NCI-H510A treated with DMSO at 0.1 percent for 48 hours (cell line): ENCODE data around the gene BZW2.
A peak's percentile ranks its signal among the peaks of the same experiment; 100 is the strongest.

ENCODE experiments used
- DNase-seq: peaks from one replicate; lab custom pipeline; 2025; lab: John Stamatoyannopoulos, UW

Gene BZW2

GRCh38 chr7:16721541-16721940, 75.6 kb downstream of the BZW2 start:
- DNase-seq: no peak

- no peak for DNase-seq
Measured at GRCh38 chr7:16724344-16724743, 78.4 kb downstream of the BZW2 start.

DNA sequence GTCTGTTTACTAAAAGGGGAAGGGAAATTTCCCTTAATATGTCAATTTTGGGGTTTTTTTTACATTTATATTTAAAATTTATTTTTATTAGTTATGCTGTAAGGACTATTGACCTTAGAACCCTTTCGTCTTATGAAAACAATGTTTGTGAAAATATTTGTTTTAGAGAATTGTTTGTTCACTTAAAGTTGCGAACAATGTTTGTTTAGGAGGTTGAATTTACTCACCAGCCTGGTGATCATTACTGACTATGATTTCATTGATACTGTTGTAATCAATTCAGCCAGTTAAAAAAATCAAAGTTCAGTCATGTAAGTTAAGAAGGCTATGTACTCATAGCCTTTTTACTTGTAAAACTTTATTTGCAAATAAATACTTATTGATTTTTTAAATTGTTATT, 80.2 kb downstream of the BZW2 start:
- no peak for DNase-seq

DNA sequence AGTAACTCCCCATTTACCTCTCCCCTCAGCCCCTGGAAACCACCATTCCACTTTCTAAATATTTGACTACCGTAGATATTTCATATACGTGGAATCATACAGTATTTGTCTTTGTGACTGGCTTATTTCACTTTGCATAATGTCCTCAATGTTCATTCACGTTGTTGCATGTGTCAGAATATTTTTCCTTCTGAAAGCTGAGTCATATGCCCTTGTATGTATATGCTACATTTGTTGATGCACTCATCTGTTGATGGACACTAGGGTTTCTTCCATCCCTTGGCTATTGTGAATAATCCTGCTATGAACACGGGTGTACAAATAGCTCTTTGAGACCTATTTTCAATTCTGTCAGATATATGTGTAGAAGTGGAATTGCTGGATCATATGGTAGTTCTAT, 81.8 kb downstream of the BZW2 start:
- no peak for DNase-seq

- no peak for DNase-seq
Measured at GRCh38 chr7:16728811-16729210, 82.8 kb downstream of the BZW2 start.

DNA sequence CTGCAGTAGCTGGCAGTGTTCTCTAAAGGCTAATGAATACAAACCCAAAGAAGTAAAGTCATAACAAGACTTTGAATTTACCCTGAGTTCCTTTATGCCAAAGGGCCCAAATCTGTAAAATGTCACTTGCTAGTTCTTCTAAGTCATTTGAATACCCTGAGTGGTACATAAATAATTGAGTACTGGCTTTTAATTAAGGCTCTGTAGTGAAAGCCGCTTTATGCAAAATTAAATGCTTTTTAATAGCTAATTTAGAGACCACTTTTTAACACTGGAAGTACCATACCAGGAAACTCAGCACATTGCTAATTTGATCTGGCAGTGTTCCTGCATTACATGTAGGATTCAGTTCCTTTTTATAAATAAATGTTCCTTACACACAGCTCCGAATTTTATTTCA, 83.6 kb downstream of the BZW2 start:
- DNase-seq: no peak

- DNase-seq: no peak
Measured at GRCh38 chr7:16730937-16731336, 85.0 kb downstream of the BZW2 start.

DNA sequence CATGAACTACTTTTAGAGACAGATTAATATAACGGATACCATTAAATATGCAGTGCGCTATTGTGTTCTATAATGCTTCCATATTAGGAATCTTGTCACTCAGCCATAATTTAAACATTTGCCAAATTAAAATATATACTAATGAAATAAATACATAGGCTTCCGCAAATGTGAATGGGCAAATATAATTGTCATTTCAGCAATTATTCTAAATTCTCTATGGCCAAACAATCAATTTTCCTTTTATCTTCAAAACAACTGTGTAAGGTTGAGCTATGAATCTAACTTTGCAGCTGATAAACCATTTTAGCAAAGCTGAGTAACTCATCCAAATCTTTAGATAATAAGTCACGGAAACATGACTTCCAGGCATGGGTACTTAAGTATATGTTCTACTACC, 86.8 kb downstream of the BZW2 start:
- DNase-seq: no peak

GRCh38 chr7:16734148-16734726, 88.3 kb downstream of the BZW2 start:
- DNase-seq: no peak

GRCh38 chr7:16735020-16735419, 89.0 kb downstream of the BZW2 start:
- no peak for DNase-seq

DNA sequence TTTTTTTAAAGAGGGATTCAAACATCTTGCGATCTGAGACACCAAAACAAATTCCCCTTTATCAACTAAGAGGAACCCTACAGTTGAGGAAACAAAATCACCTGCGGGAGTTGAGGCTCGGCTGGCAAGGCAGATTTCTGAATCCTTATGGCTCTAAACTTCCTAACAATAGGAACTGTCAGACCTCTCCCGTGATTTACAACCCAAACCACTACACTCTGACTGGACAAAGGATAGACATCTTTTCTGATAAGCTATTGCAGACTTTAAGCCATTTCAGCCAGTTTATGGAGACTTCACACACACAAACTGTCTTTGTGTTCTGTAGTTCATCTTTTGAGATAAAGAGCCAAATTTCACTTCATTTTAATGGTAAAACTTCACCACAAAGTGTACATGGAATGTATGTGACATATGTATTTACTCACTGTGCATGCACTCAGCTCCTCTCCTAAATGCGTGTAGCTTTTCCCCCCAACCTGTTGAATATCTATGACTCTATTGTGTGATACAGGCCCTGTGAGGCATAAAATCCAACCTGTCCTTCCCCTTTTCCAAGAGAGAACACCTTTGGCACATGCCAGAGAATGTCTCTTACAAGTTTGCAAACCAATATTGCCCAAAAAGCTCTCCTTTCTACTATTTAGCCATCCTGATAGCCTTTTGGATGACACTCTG, 92.2 kb downstream of the BZW2 start:
- DNase-seq: no peak

- DNase-seq: no peak
Measured at GRCh38 chr7:16739863-16740622, 94.1 kb downstream of the BZW2 start.

- no peak for DNase-seq
Measured at GRCh38 chr7:16740623-16740953, 94.6 kb downstream of the BZW2 start.

GRCh38 chr7:16740996-16741395, 95.0 kb downstream of the BZW2 start:
- no peak for DNase-seq

- no peak for DNase-seq
Measured at GRCh38 chr7:16741676-16742075, 95.7 kb downstream of the BZW2 start.

DNA sequence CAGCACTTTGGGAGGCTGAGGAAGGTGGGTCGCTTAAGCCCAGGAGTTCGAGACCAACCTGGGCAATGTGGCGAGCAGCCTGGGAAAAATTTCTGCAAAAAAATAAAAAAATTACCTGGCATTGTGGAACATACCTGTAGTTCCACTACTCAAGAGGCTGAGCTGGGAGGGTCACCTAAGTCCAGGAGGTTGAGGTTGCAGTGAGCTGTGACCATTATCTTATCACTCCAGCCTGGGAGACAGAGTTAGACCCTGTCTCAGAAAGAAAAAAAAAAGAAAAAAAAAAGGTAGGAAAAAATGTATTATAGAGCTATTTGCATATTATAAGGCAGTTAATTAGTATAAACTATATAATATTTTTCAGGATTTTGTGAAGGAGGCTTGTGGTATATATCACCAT, 96.6 kb downstream of the BZW2 start:
- DNase-seq: no peak

DNA sequence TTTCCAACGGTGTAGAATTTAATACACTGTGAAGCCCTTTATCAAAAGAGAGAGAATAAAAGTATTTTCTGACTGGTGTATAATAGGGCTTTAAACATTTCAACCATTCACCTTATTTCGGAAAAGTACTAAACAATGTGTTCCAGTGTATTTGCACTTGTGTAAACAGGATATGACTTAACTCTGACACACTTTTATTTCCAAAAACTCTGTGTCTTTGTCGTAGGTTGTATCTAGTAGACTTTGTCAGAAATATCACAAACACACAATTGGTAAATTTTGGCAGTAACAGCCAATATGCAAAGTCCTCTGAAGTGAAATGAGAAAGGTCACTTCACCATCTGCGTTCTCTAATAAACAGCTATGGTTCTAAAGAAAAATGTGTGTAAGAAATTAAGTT, 97.3 kb downstream of the BZW2 start:
- DNase-seq: no peak

- no peak for DNase-seq
Measured at GRCh38 chr7:16744518-16745250, 98.7 kb downstream of the BZW2 start.

DNA sequence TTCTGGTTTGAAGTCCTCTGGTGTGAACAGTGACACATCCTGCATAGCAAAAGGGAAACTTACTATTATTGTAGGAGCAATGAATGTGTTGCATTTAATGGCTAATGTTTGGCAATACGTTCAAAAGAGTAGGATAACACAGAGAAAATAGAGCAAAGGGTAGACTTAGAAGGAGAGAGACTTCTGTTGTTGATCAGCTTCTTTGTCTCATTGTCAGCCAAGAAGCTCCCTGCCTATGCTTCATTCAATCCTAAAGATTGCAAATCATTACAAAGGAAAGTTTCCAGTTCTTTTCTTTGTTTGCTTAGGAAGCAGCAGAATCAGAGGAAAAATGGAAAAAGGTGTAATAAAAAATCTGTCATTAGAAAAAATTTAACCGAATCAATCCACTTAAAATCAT, 99.7 kb downstream of the BZW2 start:
- no peak for DNase-seq

DNA sequence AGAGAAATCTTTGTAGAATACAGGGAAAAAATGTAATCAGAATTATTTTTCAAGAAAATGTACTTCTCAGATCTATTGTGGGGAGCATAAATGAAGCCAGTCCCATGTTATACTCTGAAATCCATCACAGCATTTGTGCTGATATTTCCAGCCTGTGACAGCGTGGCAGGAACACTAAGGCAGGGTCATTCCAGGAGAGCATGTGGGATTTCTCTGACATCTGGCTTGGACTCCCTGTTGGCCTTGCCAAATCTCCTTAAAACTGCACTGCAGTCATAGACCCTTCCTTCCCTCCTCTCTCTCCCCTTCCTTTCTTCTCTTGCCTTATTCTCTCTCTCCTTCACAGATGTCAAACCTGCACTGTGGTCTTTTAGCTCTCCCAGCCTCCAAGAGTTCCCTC, 101.1 kb downstream of the BZW2 start:
- no peak for DNase-seq

- DNase-seq: peak; percentile 96
Measured at GRCh38 chr7:16753102-16753931, 107.3 kb downstream of the BZW2 start, which contains the start of gene TSPAN13. Gene TSPAN13 (plus strand): TSS chr7:16753755. CDS start chr7:16753968, 213 bp downstream.
